GM19467 (cell line): ENCODE results near the gene EFCAB11.
A peak's percentile ranks its signal among the peaks of the same experiment; 100 is the strongest.

Experiments used
- ATAC-seq: cut with Tn5 transposase; IDR thresholded peaks from one replicate; pipeline ENCODE4 v1.9.1; 2021; ENCODE audit warnings: mild to moderate bottlenecking, moderate library complexity; ENCODE audit not compliant: unreplicated experiment

EFCAB11 gene, protein sequence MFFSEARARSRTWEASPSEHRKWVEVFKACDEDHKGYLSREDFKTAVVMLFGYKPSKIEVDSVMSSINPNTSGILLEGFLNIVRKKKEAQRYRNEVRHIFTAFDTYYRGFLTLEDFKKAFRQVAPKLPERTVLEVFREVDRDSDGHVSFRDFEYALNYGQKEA

DNA sequence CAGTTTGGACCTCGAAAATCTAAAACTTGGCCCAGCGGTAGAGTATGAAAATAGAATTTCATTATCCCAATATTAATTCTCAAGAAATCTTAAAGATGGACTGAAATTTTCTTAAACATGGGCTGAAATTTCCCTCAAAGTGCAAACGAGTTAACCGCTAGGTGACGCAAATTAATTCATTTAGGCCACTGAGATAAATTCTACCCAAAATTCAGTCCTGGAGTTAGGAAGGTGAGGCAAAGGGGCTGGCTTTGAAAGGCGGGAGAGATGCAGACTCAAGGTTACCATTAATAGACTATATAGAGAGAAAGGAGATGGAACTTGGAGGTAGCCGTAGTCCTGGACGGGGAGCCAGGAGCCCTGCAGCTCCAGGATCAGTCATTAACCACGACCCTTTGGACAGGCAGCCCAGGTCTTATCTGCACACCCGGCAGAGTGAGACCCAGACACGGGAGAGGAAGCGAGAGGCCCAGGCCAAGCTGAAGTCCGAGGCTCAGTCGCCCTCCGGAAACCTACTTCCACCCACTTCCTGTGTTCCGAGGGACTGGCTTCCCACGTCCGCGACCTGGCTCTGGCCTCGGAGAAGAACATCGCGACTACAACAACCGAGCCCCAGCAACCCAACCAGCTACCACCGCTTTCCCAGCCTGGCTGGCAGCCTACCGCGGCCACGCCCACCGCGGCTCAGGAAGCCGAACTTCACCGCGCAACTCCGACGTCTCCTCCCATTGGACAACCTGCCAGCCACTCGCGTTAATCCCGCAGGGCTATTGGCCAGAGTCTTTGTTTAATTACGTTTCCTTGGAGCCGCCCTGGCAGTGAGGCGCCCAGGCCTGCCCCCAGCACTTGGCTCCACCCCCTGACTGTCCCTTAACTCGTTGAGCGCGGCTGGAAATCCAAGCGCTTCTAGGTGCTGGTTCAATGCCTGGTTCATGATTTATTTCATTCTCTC is at the start of gene EFCAB11:
Gene EFCAB11 (minus strand): TSS at position 661 of the 952 bp plus-strand sequence. CDS start 70 bp downstream, at position 591.
- ATAC-seq = peak; percentile 83

DNA sequence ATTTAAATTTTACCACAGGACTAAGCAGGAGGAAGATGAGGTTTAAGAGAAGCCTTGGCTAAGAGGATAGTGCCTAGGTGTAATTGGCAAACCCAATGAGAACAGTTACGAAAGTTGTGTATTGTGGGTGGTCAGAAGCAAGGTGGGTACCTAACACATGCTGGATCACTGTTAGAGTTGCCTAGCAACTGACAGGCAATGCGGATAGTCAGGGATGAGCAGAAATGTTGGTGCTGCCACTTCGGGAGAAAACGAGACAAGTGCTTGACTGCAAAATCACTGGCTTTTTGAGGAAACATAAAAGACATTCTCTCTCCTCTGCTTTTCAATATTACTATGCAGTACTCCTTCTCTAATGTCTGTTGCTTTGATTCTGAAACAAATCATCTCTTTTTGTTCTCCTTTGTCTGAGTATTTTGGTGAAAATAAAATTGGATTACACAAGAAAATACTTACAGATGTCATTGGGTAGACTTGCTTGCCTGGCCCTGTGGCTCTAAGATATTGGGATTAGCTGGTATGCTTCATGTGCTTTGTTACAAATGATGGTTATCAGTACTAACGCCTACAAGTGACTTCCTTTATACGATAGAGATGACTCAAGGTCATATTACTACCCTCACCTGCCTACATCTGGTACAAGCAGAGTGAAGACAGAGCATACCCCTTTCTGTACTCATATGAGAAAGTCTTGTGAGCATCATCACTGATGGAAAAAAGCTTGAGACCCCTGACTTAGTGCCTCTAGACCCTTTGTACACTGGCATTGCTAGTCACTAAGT is 49.2 kb upstream of the EFCAB11 start:
- ATAC-seq = no peak

DNA sequence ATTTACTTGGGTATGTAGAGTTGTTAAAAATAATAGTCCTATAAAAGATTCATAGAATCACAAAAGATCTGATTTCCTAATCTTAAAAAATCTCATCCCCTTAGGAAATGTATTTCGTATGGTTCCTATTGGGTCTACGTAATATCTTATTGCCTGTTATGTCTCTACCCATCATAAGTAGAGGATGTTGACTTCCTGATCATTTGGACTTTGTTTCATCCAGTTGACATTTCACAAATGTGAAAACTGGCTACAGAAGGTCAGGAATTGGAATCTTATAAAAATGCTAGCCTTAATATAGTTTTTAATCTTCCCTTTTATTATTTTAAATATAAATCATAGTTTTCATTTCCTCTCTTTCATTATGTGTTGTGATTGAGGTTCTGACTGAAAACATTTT is 46.4 kb upstream of the EFCAB11 start:
- ATAC-seq = no peak

DNA sequence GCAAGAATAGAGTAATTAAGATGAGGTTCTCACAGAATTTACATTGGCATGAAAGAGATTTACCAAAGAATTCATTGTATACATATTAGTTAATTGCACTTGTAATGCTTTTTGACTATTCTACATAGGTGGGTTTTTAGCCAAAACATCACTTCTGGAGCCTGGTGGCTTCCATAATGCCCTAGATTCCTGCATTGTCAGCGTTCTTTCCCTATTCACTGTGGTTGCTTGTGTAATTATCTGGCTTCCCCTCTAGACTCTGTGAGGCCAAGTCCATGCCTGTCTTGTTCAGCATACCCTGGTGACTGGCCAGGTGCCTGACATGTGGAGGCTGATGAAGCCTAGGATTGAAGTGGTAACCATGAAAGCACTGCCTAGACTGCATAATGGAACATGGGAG is 42.4 kb upstream of the EFCAB11 start:
- ATAC-seq = no peak

DNA sequence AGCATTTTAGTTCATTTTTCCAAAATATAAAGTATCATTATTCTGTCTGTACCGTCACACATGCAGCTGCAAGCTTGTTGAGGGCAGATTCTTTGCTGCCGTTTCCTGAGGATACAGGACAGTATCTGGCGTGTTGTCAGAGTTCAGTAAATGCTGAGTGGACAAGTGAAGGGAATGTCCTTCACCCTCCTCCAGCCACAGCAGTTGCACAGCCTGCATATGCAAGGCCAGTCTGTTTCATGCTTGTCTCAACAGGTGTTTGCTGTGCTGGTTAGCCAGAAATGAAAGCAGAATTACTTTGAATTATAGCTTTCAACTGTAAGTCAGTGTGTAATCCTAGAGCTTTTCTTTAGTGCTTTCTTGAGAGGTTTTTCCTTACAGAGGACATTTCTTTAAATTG is 37.7 kb upstream of the EFCAB11 start:
- ATAC-seq = no peak

DNA sequence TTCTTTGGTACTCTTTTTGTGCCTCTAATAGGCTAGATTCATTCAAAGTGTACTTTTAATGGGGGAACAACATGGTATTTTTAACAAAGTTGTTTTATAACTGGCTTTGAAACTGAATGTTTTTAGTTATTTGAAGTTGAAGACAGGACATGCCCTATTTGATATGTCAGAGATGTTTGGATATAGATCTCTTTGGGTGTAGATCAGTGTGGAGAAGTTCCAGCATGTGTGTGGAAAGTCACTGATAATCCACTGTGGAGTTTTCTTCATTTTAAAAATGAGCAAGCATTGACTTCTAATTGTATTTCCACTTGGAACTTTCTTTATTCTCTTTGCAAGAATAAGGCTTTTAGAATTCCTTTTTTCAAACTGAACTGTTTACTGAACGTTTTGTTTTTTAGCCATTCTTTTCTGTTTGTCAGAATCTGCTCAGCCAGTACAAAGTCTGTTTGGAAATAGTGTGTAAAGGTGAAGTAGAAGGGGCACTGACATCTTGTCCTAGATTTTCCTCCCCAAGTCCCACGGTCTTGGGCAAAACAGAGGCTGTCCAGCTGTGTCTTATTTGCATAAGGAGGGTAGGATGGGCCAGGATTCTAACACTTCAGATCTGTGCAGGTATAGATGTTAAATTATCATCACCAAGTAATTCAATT is 36.2 kb upstream of the EFCAB11 start:
- ATAC-seq = no peak

DNA sequence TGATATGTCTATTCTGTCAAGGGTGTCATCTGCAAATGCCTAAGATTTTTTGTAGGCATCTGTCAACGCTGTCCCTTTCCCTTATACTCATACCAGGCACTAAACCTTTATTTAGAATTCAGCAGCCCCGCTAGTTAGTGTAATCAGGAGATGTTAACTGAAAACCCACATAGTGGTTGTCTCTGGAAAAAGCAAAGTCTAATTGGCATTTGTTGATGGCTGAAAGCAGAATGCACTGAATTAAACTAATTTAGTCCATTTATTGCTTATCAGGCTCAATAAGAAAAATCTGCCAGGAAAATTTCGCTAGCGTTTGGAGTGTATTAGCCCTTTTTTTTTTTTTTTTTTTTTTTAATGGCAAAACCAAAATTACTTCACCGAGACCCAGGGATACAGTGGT is 35.7 kb upstream of the EFCAB11 start:
- ATAC-seq = no peak

DNA sequence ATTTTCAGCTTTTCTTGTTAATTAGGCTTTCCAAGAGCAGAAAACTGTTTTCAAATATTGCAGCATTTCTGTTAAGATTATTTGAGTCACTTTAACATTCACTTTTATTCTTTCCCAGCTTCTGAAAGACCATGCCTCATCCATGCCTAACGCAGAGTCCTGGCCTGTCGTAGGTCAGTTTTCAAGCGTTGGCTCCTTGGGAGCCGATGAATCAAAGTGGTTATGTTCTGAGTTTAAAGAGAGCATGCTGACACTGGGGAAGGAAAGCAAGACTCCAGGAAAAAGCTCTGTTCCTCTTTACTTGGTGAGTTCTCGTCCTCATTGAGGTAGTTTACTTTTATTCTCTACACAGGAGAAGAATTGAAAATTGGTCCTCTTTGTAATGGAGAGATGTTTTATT is 34.3 kb upstream of the EFCAB11 start:
- ATAC-seq = no peak

DNA sequence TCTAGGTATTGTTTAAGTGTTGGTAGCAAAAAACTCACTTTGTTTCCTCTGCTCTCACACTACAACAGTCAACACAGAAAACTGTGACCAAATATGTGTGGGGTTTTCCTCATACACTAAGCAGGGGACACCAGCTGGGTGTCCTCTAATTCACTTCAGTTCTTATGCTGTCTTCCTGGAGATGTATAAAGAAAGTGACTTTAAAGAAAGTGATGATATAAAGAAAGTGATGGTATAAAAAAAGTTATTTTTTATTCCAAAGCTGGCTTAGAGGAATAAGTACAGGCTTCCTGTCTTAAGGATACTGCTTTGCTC is 32.6 kb upstream of the EFCAB11 start:
- no peak for ATAC-seq

DNA sequence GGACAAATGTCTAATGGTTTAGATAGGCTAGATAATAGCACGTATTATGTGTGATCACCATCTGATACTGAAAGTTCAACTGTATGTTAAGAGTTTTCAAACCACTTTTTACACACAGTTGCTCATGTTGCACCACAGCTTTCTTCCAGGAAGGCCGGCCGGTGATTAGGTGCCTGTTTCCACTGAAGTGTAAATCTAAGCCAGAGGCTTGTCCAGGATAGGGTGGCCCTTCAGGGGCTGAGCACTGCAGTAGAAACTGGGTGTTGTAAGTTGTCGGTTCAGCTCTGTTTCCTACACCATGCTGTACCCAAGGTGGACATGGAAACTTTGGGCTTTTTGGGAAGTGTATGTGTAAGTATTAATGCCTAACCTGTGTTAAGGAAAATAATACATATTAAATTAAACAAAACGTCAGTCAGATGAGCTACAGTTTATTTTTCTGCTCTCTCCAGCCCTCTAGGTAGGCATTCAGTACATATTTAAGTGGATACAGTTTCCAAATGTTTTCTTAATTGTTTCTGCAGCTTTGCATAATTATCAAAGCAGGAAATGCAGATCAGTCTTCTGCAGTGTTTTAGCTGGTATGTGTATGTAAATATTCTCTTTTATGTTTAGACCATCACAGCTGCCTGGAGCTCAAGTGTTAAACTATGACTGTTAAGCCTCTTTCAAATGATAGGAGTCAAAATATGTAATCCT is 32.1 kb upstream of the EFCAB11 start:
- ATAC-seq = no peak

DNA sequence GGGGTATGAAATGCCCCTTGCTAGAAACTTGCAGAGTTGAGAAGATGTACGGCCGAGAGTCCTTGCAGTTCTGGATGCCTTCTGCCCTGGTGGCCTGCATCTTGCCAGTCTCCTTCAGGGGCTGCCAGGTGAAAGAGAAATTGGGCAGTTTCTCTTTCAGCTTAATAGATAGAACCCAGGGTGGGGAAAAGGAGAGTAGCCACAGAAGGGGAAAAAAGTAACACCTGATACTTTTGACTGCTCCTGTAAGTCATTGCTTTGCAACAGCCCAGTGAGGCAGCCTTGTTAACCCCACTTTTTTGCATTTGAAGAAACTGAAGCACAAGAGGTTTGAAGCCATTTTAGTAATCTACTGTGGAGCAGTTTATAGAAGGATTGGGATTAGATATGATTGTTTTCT is 28.8 kb upstream of the EFCAB11 start:
- no peak for ATAC-seq

DNA sequence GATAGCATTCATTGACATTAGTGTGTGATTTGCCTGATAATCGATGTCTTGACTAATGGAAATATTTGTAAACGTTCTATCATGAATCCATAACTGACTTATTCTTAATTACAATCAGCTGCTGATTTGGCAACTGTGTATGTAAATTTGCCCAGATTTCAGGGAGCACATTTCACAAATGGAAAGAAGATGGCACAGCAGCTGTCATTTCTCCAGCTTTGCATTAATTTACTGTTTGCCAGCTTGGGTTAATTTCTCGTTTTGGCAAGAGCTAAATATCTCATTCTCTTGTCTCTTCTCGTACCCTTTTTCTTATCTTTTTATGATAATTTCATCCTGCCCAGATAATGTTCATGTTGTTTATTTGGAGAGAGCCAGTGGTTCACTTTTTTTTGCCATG is 24.1 kb upstream of the EFCAB11 start:
- ATAC-seq = no peak

DNA sequence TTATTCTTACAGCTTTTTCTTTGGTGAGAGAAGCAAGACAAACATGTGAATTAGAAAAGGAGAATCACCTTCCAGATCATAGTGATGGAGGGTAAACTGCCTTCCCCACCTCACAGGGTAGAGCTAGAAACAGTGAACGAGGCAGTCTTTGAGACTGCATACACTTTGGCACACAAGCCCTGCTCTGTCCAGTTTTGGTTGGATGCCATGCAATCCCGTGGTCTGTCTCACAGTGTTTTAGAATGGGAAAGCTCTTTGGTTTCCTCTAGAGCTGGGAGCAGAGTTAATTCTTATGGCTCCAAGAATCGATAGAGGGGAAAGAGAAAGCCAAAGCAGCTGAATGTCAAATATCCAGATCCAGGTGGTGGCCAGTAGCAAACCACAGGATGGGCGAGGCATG is 23.1 kb upstream of the EFCAB11 start:
- no peak for ATAC-seq

DNA sequence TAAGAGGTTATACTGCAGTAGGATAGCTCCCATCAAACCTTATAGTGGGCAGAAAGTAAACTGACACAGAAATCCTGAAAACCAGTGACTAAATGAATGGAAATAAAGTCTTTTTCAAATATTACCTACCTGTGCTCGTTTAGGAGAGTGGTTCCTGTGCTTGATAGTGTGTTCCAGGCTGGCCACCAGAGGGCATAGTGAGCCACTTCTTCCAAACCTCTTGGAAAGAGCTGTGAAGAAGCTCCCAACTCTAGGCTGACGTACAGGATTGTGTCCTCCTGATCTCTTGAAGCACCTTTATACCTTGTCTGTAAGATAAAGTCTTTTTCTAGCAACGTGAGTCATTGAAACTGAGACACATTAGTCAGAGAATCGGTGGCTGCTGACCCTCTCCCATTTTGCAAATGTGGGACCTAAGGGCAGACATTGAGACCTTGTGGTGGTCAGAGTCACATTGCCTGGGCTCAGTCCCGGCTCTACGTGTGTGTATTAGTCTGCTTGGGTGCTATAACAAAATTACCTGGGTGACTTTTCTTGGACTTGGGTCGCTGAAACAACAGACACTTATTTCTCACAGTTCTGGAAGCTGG is 18.8 kb upstream of the EFCAB11 start:
- ATAC-seq = peak; percentile 51

DNA sequence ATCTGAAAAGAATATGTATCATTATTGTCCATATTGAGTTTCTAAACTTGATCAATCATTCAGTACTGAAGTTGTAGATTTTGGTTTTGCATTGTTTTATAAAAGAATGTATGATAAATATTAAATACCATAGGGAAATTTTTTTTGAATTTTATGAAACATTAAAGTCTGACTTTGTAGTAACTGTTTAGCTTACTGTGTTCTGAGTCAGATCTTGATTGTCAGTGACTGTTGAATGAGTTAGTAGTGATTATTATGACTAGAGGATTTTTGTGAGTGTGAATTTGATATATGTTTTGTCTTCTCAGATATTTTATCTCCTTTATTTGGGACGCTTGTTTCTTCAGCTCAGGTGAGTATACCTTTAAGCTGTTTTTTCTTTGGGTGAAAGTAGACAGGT is 11.3 kb upstream of the EFCAB11 start:
- no peak for ATAC-seq

DNA sequence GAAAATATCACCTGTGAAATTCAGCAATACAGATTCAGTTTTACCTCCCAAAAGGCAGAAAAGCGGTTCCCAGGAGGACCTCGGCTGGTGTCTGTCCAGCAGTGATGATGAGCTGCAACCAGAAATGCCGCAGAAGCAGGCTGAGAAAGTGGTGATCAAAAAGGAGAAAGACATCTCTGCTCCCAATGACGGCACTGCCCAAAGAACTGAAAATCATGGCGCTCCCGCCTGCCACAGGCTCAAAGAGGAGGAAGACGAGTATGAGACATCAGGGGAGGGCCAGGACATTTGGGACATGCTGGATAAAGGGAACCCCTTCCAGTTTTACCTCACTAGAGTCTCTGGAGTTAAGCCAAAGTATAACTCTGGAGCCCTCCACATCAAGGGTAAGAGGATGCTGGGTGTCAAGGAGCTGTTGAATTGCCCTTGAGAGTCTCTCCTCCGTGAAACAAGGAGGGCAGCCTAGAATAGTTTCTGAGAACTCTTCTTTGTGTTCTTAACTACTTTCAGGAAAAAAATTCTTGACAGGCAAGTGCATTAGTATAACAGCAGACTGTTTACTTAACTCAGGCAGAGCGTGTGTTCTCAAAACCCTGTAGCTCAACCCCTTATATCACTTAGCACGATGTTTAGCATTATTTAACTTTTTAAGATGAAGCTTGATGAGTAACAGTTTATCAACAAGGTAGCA is 8.9 kb upstream of the EFCAB11 start:
- no peak for ATAC-seq

DNA sequence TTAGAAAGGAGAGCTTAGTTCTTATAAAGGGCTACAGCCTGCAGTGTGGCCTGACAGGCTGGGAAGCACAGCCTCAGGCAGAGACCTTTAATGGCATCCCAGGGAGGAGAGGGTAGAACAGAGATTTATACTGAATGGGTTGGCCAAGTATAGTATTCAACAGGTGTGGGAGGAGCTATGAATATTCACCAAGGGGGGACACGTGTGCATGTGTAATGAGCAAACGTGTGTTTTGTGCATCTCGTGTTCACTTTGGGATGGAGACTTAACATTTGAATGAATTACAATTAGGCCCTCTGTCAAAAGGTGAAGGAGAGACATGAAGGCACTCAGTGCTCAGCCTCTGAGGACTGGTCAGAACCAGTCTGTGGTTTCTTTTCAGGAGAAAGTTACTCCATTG is 6.4 kb upstream of the EFCAB11 start:
- ATAC-seq = no peak

DNA sequence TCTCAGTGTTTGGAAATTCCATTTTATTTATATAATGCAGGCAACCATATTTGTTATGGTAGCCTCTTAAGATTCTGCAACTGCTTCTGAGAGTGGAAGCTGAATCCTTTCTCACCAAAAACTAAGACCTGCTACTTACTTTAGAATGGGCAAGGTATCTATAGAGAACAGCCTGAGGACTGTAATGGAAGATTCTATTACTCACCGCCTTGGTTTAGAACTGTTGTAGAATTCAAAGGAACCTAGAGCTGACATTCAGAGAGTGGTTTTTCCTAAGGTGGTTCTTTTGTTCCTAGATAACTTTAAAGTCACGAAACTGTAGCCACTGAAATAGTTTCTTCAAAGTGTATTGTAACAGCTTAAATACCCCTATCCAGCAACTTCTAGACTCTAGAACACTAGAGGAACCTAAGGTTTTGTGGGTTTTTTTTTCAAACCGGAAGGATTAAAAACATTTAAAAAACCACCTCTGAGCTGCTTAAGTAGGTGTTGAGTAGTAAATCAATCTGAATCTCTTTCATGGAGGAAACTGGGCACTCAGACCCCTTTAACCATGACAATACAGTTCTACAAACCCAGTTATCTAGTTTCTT is 5.4 kb upstream of the EFCAB11 start:
- no peak for ATAC-seq

DNA sequence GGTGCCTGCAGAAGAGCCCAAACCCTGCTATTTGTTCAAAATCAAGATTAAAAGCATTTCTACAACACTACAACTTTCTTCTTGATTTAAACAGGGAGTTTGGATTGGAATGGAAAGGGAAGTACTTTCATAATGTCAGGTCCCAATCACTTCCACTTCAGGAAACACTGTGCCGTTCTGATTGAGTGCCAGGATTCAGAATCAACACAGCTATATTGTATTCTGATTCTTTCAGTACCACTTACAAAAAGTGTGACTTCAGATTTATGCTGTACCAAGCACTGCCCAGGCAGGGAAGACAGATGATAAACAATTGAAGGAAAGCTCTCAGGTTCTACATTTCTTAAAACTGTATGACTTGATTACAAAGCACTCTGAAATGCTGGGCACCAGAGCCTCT is 4.4 kb upstream of the EFCAB11 start:
- ATAC-seq = no peak
